ENCODE results near the gene MRPL12. TPM values are rescaled to one million over a fixed set of nuclear protein-coding genes. Genes with fewer than 3 reads are reported as not detected.
A peak's percentile ranks its signal among the peaks of the same experiment; 100 is the strongest.

MRPL12 gene
- total RNA-seq, 1 experiment from 2014 or later = 157 TPM

DNA sequence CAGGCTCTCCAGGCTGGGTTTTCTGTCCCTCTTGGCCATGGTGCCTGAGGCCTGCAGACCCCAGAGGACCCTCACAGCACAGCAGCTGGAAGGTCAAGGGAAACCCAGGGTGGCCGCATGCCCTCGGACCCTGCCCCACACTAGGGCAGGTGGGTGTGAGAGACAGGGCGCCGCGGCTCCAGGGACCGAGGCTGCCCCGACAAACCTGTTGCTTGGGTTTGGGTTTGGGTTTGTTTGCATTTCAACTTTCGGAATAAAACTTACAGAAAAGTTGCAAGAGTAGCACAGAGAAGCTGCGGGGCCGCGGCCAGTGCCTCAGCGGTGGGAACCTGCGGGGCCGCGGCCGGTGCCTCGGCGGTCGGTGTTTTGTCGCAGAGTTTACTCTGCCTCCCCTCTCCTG lies 11.6 kb upstream of the MRPL12 start:
- Histone ChIP-seq H3K36me3 (ENCODE audit: control insufficient read depth, insufficient read depth, low read length) (peaks cover 19% of the 10 kb centered on the region), H3K9me3 (ENCODE audit: control insufficient read depth, insufficient read depth, low read depth, low read length) (no peaks in the 10 kb centered on the region), H3K27me3 (ENCODE audit: control insufficient read depth, insufficient read depth, low read length) (no peaks in the 10 kb centered on the region), H3K27ac (ENCODE audit: low read length) (no peak overlapping the region), H3K4me3 (ENCODE audit: low read depth in 2 of 2, low read length in 2 of 2) (no peak overlapping the region), H3K4me1 (ENCODE audit: control insufficient read depth, insufficient read depth, low read length) (no peaks in the 10 kb centered on the region)
- intact Hi-C loops (cut with micrococcal nuclease; ENCODE audit: unreplicated experiment) = no loop called here
- no TSS peak for BruUV-seq (replicated peaks)
- ATAC-seq (no peak), DNase-seq (ENCODE audit: low read depth, low spot score) (no peak)
- in situ Hi-C loops (cut with HindIII; ENCODE audit: low pct_unique_long_range_greater_than_20kb, low sequenced_read_pairs) = no loop called here
- ChIA-PET POLR2A (no interaction called here), CTCF (no interaction called here)
- TF ChIP-seq, protein P1, sequence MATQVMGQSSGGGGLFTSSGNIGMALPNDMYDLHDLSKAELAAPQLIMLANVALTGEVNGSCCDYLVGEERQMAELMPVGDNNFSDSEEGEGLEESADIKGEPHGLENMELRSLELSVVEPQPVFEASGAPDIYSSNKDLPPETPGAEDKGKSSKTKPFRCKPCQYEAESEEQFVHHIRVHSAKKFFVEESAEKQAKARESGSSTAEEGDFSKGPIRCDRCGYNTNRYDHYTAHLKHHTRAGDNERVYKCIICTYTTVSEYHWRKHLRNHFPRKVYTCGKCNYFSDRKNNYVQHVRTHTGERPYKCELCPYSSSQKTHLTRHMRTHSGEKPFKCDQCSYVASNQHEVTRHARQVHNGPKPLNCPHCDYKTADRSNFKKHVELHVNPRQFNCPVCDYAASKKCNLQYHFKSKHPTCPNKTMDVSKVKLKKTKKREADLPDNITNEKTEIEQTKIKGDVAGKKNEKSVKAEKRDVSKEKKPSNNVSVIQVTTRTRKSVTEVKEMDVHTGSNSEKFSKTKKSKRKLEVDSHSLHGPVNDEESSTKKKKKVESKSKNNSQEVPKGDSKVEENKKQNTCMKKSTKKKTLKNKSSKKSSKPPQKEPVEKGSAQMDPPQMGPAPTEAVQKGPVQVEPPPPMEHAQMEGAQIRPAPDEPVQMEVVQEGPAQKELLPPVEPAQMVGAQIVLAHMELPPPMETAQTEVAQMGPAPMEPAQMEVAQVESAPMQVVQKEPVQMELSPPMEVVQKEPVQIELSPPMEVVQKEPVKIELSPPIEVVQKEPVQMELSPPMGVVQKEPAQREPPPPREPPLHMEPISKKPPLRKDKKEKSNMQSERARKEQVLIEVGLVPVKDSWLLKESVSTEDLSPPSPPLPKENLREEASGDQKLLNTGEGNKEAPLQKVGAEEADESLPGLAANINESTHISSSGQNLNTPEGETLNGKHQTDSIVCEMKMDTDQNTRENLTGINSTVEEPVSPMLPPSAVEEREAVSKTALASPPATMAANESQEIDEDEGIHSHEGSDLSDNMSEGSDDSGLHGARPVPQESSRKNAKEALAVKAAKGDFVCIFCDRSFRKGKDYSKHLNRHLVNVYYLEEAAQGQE (IDR thresholded peaks at IDR 0.05; ENCODE audit: insufficient read depth in 1 of 2, low read depth in 2 of 2, low read length in 1 of 2) = no peak
- TF ChIP-seq TCF7L2 (IDR thresholded peaks at IDR 0.05; ENCODE audit: low read depth, low read length) (no peak), CTCF (IDR thresholded peaks at IDR 0.05) (no peak), SIN3A (IDR thresholded peaks at IDR 0.05; ENCODE audit: borderline replicate concordance, insufficient read depth, low read depth, low read length) (no peak), POLR2AphosphoS5 (IDR thresholded peaks at IDR 0.05; ENCODE audit: low read depth, low read length) (no peak)

GRCh38 chr17:81693509-81694210 lies 9.5 kb upstream of the MRPL12 start:
- no peak overlapping the region for H3K4me3 ChIP-seq (ENCODE audit: low read depth in 2 of 2, low read length in 2 of 2)
- no peaks in the 10 kb centered on the region for H3K27me3 ChIP-seq (ENCODE audit: control insufficient read depth, insufficient read depth, low read length)
- H3K36me3 ChIP-seq (ENCODE audit: control insufficient read depth, insufficient read depth, low read length) = peaks cover 16% of the 10 kb centered on the region
- DNase-seq (ENCODE audit: low read depth, low spot score) (no peak), ATAC-seq (0 out of 2 replicates have a peak, but pooled peaks have one; percentile 38)
- in situ Hi-C loops (cut with HindIII; ENCODE audit: low pct_unique_long_range_greater_than_20kb, low sequenced_read_pairs) = no loop called here
- no peaks in the 10 kb centered on the region for H3K9me3 ChIP-seq (ENCODE audit: control insufficient read depth, insufficient read depth, low read depth, low read length)
- TF ChIP-seq TCF7L2 (IDR thresholded peaks at IDR 0.05; ENCODE audit: low read depth, low read length) = no peak
- TF ChIP-seq CTCF (IDR thresholded peaks at IDR 0.05) = no peak; the same call in 1 of the 2 replicates
- TF ChIP-seq SIN3A (IDR thresholded peaks at IDR 0.05; ENCODE audit: borderline replicate concordance, insufficient read depth, low read depth, low read length) = no peak
- no peak for TF ChIP-seq POLR2AphosphoS5 (IDR thresholded peaks at IDR 0.05; ENCODE audit: low read depth, low read length)
- TF ChIP-seq, protein P1 (IDR thresholded peaks at IDR 0.05; ENCODE audit: insufficient read depth in 1 of 2, low read depth in 2 of 2, low read length in 1 of 2) = no peak
- no TSS peak for BruUV-seq (replicated peaks)
- no peaks in the 10 kb centered on the region for H3K4me1 ChIP-seq (ENCODE audit: control insufficient read depth, insufficient read depth, low read length)
- ChIA-PET CTCF (interaction anchor here (0.6 to 0.9 kb wide), 2 partner anchors 14 to 18 kb away, joined by 5 read pairs; no protein-coding TSS in a partner anchor), POLR2A (no interaction called here)
- intact Hi-C loops (cut with micrococcal nuclease; ENCODE audit: unreplicated experiment) = no loop called here
- no peak overlapping the region for H3K27ac ChIP-seq (ENCODE audit: low read length)
